ENCODE results near the gene HOXC10. TPM values are rescaled to one million over a fixed set of nuclear protein-coding genes. Genes with fewer than 3 reads are reported as not detected.

Gene HOXC10
- total RNA-seq = 1.8 TPM in 2 replicates
- long read RNA-seq = 0 reads

DNA sequence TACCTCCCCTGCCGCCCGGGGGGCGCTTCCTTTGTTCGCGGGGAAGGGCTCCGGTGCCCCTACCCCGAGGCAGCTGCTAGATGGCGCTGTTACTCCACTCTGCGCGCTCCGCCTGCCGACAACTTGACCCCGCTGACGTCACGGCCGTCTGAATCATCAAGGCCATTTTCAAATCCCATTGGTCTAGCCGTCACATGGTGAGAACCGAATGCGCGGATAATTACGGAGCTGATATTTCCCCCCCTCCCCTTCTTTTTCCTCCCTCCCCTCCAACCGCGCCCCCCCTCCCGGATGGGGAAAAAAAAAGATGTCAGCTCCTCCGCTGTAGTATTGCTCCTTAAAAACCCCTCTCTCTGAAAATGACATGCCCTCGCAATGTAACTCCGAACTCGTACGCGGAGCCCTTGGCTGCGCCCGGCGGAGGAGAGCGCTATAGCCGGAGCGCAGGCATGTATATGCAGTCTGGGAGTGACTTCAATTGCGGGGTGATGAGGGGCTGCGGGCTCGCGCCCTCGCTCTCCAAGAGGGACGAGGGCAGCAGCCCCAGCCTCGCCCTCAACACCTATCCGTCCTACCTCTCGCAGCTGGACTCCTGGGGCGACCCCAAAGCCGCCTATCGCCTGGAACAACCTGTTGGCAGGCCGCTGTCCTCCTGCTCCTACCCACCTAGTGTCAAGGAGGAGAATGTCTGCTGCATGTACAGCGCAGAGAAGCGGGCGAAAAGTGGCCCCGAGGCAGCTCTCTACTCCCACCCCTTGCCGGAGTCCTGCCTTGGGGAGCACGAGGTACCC is at the start of gene HOXC10:
HOXC10 (plus strand) TSS at position 246 of the 791 bp plus-strand sequence; CDS start at position 360, 114 bp downstream.
- TF ChIP-seq, protein P1, sequence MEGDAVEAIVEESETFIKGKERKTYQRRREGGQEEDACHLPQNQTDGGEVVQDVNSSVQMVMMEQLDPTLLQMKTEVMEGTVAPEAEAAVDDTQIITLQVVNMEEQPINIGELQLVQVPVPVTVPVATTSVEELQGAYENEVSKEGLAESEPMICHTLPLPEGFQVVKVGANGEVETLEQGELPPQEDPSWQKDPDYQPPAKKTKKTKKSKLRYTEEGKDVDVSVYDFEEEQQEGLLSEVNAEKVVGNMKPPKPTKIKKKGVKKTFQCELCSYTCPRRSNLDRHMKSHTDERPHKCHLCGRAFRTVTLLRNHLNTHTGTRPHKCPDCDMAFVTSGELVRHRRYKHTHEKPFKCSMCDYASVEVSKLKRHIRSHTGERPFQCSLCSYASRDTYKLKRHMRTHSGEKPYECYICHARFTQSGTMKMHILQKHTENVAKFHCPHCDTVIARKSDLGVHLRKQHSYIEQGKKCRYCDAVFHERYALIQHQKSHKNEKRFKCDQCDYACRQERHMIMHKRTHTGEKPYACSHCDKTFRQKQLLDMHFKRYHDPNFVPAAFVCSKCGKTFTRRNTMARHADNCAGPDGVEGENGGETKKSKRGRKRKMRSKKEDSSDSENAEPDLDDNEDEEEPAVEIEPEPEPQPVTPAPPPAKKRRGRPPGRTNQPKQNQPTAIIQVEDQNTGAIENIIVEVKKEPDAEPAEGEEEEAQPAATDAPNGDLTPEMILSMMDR (conservative IDR thresholded peaks at IDR 0.05) = peak; percentile 70
- Mint-ChIP-seq H3K9me3 (no peaks in the 10 kb centered on the region), H3K36me3 (ENCODE audit: low read depth) (peaks cover 3% of the 10 kb centered on the region), H3K4me3 (peak within 1 kb of the TSS; percentile 68), H3K4me1 (peaks cover 8% of the 10 kb centered on the region), H3K27me3 (ENCODE audit: low read depth) (peaks cover 100% of the 10 kb centered on the region), H3K27ac (ENCODE audit: unreplicated experiment) (no peak within 1 kb of the TSS)
- DNase-seq (ENCODE audit: low read depth, low spot score) = peak; percentile 76

- peaks cover 99% of the 10 kb centered on the region for H3K27me3 Mint-ChIP-seq (ENCODE audit: low read depth)
- H3K36me3 Mint-ChIP-seq (ENCODE audit: low read depth) = no peaks in the 10 kb centered on the region
- no peak for DNase-seq (ENCODE audit: low read depth, low spot score)
- no peaks in the 10 kb centered on the region for H3K4me1 Mint-ChIP-seq
- H3K27ac Mint-ChIP-seq (ENCODE audit: unreplicated experiment) = no peak overlapping the region
- no peak overlapping the region for H3K4me3 Mint-ChIP-seq
- TF ChIP-seq, protein P1 (conservative IDR thresholded peaks at IDR 0.05) = no peak
- H3K9me3 Mint-ChIP-seq = no peaks in the 10 kb centered on the region
These were observed 49.3 kb upstream of the HOXC10 start for GRCh38 chr12:53935383-53936341.

- Mint-ChIP-seq H3K9me3 (no peaks in the 10 kb centered on the region), H3K4me1 (no peaks in the 10 kb centered on the region), H3K27me3 (ENCODE audit: low read depth) (peaks cover 98% of the 10 kb centered on the region), H3K36me3 (ENCODE audit: low read depth) (no peaks in the 10 kb centered on the region), H3K4me3 (no peak overlapping the region), H3K27ac (ENCODE audit: unreplicated experiment) (no peak overlapping the region)
- no peak for DNase-seq (ENCODE audit: low read depth, low spot score)
- TF ChIP-seq, protein P1 (conservative IDR thresholded peaks at IDR 0.05) = no peak
These were observed 47.8 kb upstream of the HOXC10 start for GRCh38 chr12:53937099-53937498.

DNA sequence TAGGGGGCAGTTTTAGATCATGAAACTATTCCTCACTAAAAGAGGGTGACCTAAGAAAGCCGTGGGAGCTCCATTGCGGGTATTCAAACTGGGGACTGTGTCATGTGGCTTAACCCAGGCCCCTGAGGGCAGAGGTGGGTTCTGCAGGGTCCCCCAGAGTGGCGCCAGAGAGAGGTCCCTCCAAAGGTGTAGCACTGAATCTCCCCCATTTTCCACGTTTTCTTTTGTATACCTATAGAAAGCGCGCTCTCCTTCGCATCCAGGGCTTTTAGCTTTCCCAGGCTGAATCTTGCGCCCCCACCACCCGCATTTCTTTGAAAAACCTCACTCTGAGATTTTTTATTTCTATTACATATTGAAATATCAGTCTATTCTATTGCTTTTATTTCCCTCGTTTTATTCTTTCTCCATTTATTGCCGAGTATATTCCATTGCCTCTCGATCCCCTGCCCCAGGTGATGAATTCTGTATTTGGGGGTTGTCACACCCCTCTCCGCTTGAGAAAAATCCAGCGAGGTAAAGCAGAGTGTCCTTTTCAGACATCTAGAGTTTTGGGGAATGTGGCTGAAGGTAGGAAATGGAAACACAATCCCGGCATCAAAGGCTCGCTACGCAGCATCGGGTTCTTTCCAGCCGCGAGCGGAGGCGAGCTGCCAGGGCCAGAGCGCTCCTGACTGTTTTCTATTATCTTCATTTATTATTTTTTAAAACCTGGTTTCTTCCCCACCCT is 47.2 kb upstream of the HOXC10 start:
- Mint-ChIP-seq H3K36me3 (ENCODE audit: low read depth) (no peaks in the 10 kb centered on the region), H3K9me3 (no peaks in the 10 kb centered on the region), H3K27me3 (ENCODE audit: low read depth) (peaks cover 98% of the 10 kb centered on the region), H3K4me3 (no peak overlapping the region), H3K27ac (ENCODE audit: unreplicated experiment) (no peak overlapping the region), H3K4me1 (no peaks in the 10 kb centered on the region)
- DNase-seq (ENCODE audit: low read depth, low spot score) = no peak
- TF ChIP-seq, protein P1 (conservative IDR thresholded peaks at IDR 0.05) = no peak

Measured in neural crest cell (in vitro differentiated cells).